NCI-H2171 treated with DMSO at 0.1 percent for 48 hours (cell line): ENCODE results near the gene TCERG1L.
A peak's percentile ranks its signal among the peaks of the same experiment; 100 is the strongest.
"Not testable (repeated sequence)": the region's sequence is repeated elsewhere in the genome, so short reads cannot be mapped to it uniquely, and the experiment has no call there.

Source experiments
- DNase-seq: peaks from one replicate; lab custom pipeline; 2025; lab: John Stamatoyannopoulos, UW

The TCERG1L gene

GRCh38 chr10:131165092-131165491 lies 146.4 kb downstream of the TCERG1L start:
- DNase-seq = no peak

- no peak for DNase-seq
Observed at GRCh38 chr10:131162866-131163843, 148.4 kb downstream of the TCERG1L start.

- no peak for DNase-seq
Observed at GRCh38 chr10:131162211-131162610, 149.3 kb downstream of the TCERG1L start.

- no peak for DNase-seq
Observed at GRCh38 chr10:131161087-131161486, 150.4 kb downstream of the TCERG1L start.

- no peak for DNase-seq
Observed at GRCh38 chr10:131160219-131160875, 151.2 kb downstream of the TCERG1L start.

GRCh38 chr10:131159771-131160170 lies 151.8 kb downstream of the TCERG1L start:
- DNase-seq = peak; percentile 73

- DNase-seq = no peak
Observed at GRCh38 chr10:131158695-131159094, 152.8 kb downstream of the TCERG1L start.

- no peak for DNase-seq
Observed at GRCh38 chr10:131157899-131158298, 153.6 kb downstream of the TCERG1L start.

- no peak for DNase-seq
Observed at GRCh38 chr10:131155876-131156230, 155.7 kb downstream of the TCERG1L start.

- DNase-seq = no peak
Observed at GRCh38 chr10:131155218-131155875, 156.2 kb downstream of the TCERG1L start.

GRCh38 chr10:131154306-131155025 lies 157.1 kb downstream of the TCERG1L start:
- DNase-seq = no peak

- DNase-seq = not testable (repeated sequence)
Observed at GRCh38 chr10:131152456-131152855, 159.1 kb downstream of the TCERG1L start.

- no peak for DNase-seq
Observed at GRCh38 chr10:131150126-131150525, 161.4 kb downstream of the TCERG1L start.

GRCh38 chr10:131149586-131149985 lies 161.9 kb downstream of the TCERG1L start:
- no peak for DNase-seq

GRCh38 chr10:131149111-131149510 lies 162.4 kb downstream of the TCERG1L start:
- no peak for DNase-seq

GRCh38 chr10:131148270-131148669 lies 163.3 kb downstream of the TCERG1L start:
- DNase-seq = no peak

- DNase-seq = no peak
Observed at GRCh38 chr10:131147301-131147975, 164.1 kb downstream of the TCERG1L start.

GRCh38 chr10:131146790-131147189 lies 164.7 kb downstream of the TCERG1L start:
- no peak for DNase-seq

- no peak for DNase-seq
Observed at GRCh38 chr10:131145756-131146155, 165.8 kb downstream of the TCERG1L start.

- DNase-seq = no peak
Observed at GRCh38 chr10:131144711-131145375, 166.7 kb downstream of the TCERG1L start.

- no peak for DNase-seq
Observed at GRCh38 chr10:131144196-131144595, 167.3 kb downstream of the TCERG1L start.
